ENCODE results near the gene AK4.

- no peak for TF ChIP-seq CTCF (IDR thresholded peaks at IDR 0.05)
- no peak for TF ChIP-seq PHF8 (IDR thresholded peaks at IDR 0.05; ENCODE audit: borderline replicate concordance, low read depth)
- no peak for TF ChIP-seq SMC3 (IDR thresholded peaks at IDR 0.05)
- TF ChIP-seq POLR2A (IDR thresholded peaks at IDR 0.05; ENCODE audit: low read length): no peak
- no peak for TF ChIP-seq RFX5 (IDR thresholded peaks at IDR 0.05)
- no peak for TF ChIP-seq KDM1A (IDR thresholded peaks at IDR 0.05; ENCODE audit: low read depth)
- TF ChIP-seq FOSL2 (IDR thresholded peaks at IDR 0.05): no peak
- no peak for TF ChIP-seq FOSL2 (CRISPR knock-in tag; IDR thresholded peaks at IDR 0.05)
- TF ChIP-seq RAD21 (conservative IDR thresholded peaks at IDR 0.05 in 1 of 2, IDR thresholded peaks at IDR 0.05 in 1 of 2): no peak
- TF ChIP-seq HMGXB4 (CRISPR knock-in tag; IDR thresholded peaks at IDR 0.05; ENCODE audit: borderline replicate concordance): no peak
- no peak for TF ChIP-seq EHMT2 (IDR thresholded peaks at IDR 0.05; ENCODE audit: low read depth)
Measured at GRCh38 chr1:65197636-65198035, 49.6 kb downstream of the AK4 start.
